Tibial nerve (tissue), 4 donors: ENCODE results near the gene GFRA4. TPM values are rescaled to one million over a fixed set of nuclear protein-coding genes. Genes with fewer than 3 reads are reported as not detected.

Experiments used
- DNase-seq, 2 donors: peaks; one replicate each; pipeline ENCODE4 v3.0.0-alpha.2; 2019; ENCODE audit warnings: low spot score in 2 of 2
- H3K27ac ChIP-seq, 4 donors: fragments of 200-600 bp; sonication (generic) in 3 of 4; one replicate each; pipeline ENCODE4 v1.5.1; 2017 to 2019; ENCODE audit warnings: mild to moderate bottlenecking in 1 of 4
- H3K27me3 ChIP-seq, 2 donors: fragments of 200-600 bp; sonication (generic) in 1 of 2; one replicate each; pipeline versions ENCODE4 v1.5.1 to v1.6.0; 2017 to 2019
- H3K36me3 ChIP-seq, 3 donors: fragments of 200-600 bp; sonication (generic); one replicate each; pipeline ENCODE4 v1.5.1; 2018 to 2019
- H3K4me1 ChIP-seq, 4 donors: fragments of 200-600 bp; sonication (generic) in 3 of 4; one replicate each; pipeline ENCODE4 v1.5.1; 2017 to 2019
- H3K4me3 ChIP-seq, 4 donors: fragments of 200-600 bp; sonication (generic) in 3 of 4; one replicate each; pipeline ENCODE4 v1.5.1; 2017 to 2019; ENCODE audit warnings: mild to moderate bottlenecking in 1 of 4, moderate library complexity in 1 of 4
- H3K9me3 ChIP-seq, 4 donors: fragments of 200-600 bp; sonication (generic) in 3 of 4; one replicate each; pipeline ENCODE4 v1.5.1; 2017 to 2019
- CTCF ChIP-seq, 5 experiments: fragments of 200-600 bp in 3 of 5; fragments of 450-650 bp in 2 of 5; sonication (generic) in 3 of 5; IDR thresholded peaks; one replicate each; pipeline ENCODE4 v1.5.1; 2016 to 2019; ENCODE audit warnings: antibody characterized with exemption in 5 of 5, mild to moderate bottlenecking in 3 of 5, moderate library complexity in 2 of 5
- EP300 ChIP-seq, 2 donors: sonication (generic); formaldehyde crosslinking; IDR thresholded peaks; one replicate each; pipeline ENCODE4 v1.6.1; 2017; ENCODE audit warnings: antibody characterized with exemption in 2 of 2, mild to moderate bottlenecking in 1 of 2
- POLR2A ChIP-seq, 2 donors: fragments of 450-650 bp; IDR thresholded peaks; one replicate each; pipeline ENCODE4 v1.6.1; 2017; ENCODE audit warnings: antibody characterized with exemption in 2 of 2, mild to moderate bottlenecking in 2 of 2, moderate library complexity in 2 of 2
- WGBS, 2 donors: methylation state at CpG; one replicate each; pipeline ENCODE4 v1.1.5; 2018; 5-methylcytosine and 5-hydroxymethylcytosine counted together
- total RNA-seq, 4 donors: library from RNA; depleted of rRNA; stranded (reverse); fragments of >200 nt; gene quantifications; one replicate each; pipeline ENCODE4 v1.1.0, GENCODE V29; 2016

Gene GFRA4
- total RNA-seq, 4 donors from 2014 or later: not detected

DNA sequence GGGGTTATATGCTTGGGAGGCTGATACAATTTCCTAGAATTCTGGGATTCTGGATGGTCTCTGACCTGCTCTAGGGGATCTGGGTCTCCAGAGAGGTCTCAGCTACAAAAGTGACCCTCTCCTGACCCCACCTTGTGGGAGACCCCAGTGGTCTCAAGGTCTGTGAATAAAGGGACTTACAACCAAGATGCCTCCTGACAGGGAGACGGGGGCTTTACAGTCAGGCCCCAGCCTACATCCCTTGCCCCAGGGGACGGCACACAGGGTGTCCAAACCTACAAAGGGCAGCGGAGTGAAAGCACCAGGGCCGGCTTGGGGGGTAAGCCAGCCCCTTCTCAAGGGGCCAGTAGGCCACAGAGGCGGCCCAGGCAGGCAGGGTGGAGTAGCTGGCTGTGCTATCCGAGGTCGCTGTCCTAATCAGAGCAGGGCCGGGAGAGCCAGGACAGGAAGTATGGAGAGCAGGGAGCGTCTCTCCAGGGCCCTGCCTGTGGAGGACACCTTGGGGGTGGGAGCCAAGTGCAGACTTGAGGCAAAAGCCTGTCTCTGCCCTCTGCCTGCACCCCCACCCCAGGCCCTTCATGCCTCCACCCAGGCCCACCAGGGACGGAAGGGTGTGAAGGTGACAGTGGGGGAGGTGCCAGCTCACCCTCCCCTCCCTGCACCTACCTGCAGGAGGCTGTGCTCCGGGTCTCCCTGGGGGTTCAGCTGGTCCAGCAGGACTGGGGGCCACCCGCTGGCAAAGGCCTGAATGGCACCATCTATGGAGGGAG is 3.5 kb downstream of the GFRA4 start:
- Histone ChIP-seq H3K27me3 (peaks cover 0 to 48% of the 10 kb centered on the region in 2 donors), H3K4me3 (no peak overlapping the region), H3K27ac (no peak overlapping the region), H3K4me1 (peaks cover 0 to 11% (median 2%) of the 10 kb centered on the region in 4 donors), H3K9me3 (peaks cover 0 to 10% (median 0%) of the 10 kb centered on the region in 4 donors), H3K36me3 (peaks cover 0 to 4% (median 0%) of the 10 kb centered on the region in 3 donors)
- no peak for TF ChIP-seq CTCF (IDR thresholded peaks at IDR 0.05)
- no peak for TF ChIP-seq EP300 (IDR thresholded peaks at IDR 0.05)
- TF ChIP-seq POLR2A (IDR thresholded peaks at IDR 0.05): no peak
- WGBS, 2 donors: 64 to 71% methylated on average over 11 to 12 of the region's 12 CpGs
- no peak for DNase-seq

GRCh38 chr20:3658716-3659491 is 4.3 kb downstream of the GFRA4 start:
- H3K27me3 ChIP-seq: peaks cover 0 to 48% of the 10 kb centered on the region in 2 donors
- no peak for TF ChIP-seq EP300 (IDR thresholded peaks at IDR 0.05)
- TF ChIP-seq POLR2A (IDR thresholded peaks at IDR 0.05): no peak
- TF ChIP-seq CTCF (IDR thresholded peaks at IDR 0.05): no peak
- peaks cover 0 to 11% (median 0%) of the 10 kb centered on the region in 4 donors for H3K9me3 ChIP-seq
- WGBS, 2 donors: 55 to 63% methylated on average over 8 of the region's 8 CpGs
- no peak overlapping the region for H3K4me3 ChIP-seq
- H3K27ac ChIP-seq: no peak overlapping the region
- H3K36me3 ChIP-seq: peaks cover 0 to 6% (median 0%) of the 10 kb centered on the region in 3 donors
- peaks cover 0 to 11% (median 2%) of the 10 kb centered on the region in 4 donors for H3K4me1 ChIP-seq
- DNase-seq: no peak

- DNase-seq: no peak
- H3K4me3 ChIP-seq: no peak overlapping the region
- 82 to 85% methylated on average over 7 of the region's 7 CpGs for WGBS, 2 donors
- H3K27ac ChIP-seq: no peak overlapping the region
- peaks cover 0 to 19% (median 0%) of the 10 kb centered on the region in 4 donors for H3K9me3 ChIP-seq
- H3K4me1 ChIP-seq: peaks cover 0 to 11% (median 2%) of the 10 kb centered on the region in 4 donors
- H3K36me3 ChIP-seq: peaks cover 0 to 6% (median 0%) of the 10 kb centered on the region in 3 donors
- no peak for TF ChIP-seq EP300 (IDR thresholded peaks at IDR 0.05)
- no peak for TF ChIP-seq CTCF (IDR thresholded peaks at IDR 0.05)
- peaks cover 0 to 45% of the 10 kb centered on the region in 2 donors for H3K27me3 ChIP-seq
Measured at GRCh38 chr20:3658019-3658715, 5.0 kb downstream of the GFRA4 start.

GRCh38 chr20:3655131-3655405 is 8.1 kb downstream of the GFRA4 start:
- 76 to 93% methylated on average over 4 of the region's 4 CpGs for WGBS, 2 donors
- Histone ChIP-seq H3K36me3 (peaks cover 0 to 18% (median 0%) of the 10 kb centered on the region in 3 donors), H3K27ac (no peak overlapping the region), H3K4me1 (no peaks in the 10 kb centered on the region), H3K27me3 (peaks cover 0 to 16% of the 10 kb centered on the region in 2 donors), H3K9me3 (peaks cover 0 to 21% (median 0%) of the 10 kb centered on the region in 4 donors), H3K4me3 (no peak overlapping the region)
- no peak for DNase-seq
- no peak for TF ChIP-seq POLR2A (IDR thresholded peaks at IDR 0.05)
- no peak for TF ChIP-seq CTCF (IDR thresholded peaks at IDR 0.05)
- no peak for TF ChIP-seq EP300 (IDR thresholded peaks at IDR 0.05)
